Hematopoietic multipotent progenitor cell treated with erythropoietin and hydrocortisone succinate and interleukin-3 and kit ligand, for 4 days (in vitro differentiated cells): ENCODE results near the gene ADGRE2.
"Not testable (repeated sequence)": the region's sequence is repeated elsewhere in the genome, so short reads cannot be mapped to it uniquely, and the experiment has no call there.

Experiments
- DNase-seq: peaks from one replicate; pipeline ENCODE4 v3.0.0-alpha.2; 2015

Gene ADGRE2

GRCh38 chr19:14777645-14778044 is 715 bp downstream of the ADGRE2 start:
- DNase-seq = not testable (repeated sequence)

DNA sequence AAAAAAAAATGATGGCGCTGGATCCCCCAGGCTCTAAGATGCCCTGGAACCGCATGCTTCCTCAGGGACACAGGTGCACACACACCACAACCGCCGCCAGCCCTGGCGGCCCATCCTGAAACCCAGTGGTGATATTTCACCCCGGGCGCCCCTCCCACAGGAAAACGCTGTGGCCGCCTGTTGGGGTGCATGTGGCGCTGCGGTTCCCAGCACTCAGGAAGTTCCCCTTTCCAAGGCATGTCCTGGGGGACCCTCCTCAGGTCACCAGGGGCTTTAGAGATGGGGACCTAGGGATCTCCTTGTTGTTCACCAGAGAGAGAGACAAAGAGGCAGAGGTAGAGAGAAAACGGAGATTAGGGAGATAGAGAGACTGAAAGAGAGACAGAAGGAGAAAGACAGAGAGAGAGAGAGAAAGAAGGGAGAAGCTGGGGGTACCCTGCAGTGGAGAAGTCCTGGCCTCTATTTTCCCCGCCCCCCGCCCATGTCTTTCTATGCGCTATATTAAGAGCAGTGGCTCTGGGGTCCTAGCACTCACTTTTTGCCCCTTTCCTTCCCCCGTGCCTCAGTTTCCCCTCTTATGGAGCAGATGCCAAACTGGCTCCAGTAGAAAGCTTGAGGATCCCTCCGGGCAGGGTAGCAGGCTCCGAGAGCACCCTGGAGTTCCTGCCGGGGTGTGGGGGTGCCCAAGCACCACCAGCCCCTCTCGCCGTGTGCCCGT is 2.3 kb downstream of the ADGRE2 start:
- peak; percentile 74 for DNase-seq

DNA sequence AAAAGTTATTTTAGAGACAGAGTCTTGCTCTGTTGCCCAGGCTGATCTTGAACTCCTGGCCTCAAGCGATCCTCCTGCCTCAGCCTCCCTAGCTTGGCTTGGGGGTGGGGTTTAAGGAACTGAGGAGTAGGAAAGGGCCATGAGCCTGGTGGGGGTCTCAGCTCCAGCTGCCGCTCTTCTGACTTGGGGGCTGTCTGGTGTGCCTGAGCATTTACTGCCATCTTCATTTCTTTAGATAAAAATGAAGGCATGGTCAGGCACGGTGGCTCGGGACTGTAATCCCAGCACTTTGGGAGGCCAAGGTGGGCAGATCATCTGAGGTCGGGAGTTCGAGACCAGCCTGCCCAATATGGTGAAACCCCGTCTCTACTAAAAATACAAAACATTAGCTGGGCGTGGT is 3.0 kb downstream of the ADGRE2 start:
- not testable (repeated sequence) for DNase-seq

DNA sequence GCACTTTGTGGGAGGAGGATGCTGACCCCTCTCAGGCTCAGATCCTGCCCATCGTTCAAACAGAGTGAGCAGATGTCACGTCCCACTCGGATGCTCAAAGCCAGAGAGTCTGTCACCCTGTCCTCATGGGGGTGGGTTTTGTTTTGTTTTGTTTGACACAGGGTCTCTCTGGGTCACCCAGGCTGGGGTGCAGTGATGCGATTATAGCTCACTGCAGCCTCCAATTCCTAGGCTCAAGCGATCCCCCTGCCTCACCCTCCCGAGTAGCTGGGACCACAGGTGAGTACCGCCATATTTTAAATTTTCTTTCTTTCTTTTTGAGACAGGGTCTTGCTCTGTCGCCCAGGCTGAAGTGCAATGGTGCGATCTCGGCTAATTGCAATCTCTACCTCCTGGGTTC is 4.0 kb downstream of the ADGRE2 start:
- no peak for DNase-seq

DNA sequence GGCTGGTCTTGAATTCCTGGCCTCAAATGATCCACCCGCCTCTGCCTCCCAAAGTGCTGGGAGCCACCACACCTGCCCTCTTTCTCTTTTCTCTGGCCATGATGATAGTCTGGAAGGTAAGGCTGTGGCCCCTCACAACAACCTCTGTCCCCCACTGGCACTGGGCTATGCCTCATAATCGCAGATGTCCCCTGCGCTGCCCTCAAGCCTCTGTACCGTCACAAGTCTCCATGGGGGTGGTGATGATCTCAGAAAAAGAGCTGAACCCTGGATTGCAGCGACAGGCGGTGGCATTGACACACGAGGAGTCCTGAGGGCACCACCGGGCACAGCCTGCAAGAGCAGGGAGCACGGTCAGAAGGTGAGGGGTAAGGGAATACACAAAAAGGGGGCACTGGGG is 4.6 kb downstream of the ADGRE2 start:
- not testable (repeated sequence) for DNase-seq

DNA sequence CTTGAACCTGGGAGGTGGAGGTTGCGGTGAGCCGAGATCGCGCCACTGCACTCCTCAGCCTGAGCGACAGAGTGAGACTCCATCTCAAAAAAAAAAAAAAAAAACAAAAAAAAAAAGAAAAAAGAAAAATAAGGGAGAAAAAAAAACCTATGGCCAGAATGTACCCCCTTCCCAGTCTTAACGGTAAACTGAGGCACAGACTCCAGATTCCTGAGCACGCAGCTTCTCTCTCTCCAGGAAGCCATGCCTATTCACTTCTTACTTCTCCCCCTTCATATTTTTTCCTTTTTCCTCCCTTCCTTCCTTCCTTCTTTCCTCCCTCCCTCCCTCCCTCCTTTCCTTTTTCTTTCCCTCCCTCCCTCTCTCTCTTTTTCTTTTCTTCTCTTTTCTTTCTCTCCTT is 5.4 kb downstream of the ADGRE2 start:
- no peak for DNase-seq

GRCh38 chr19:14772467-14772866 is 5.9 kb downstream of the ADGRE2 start:
- no peak for DNase-seq

DNA sequence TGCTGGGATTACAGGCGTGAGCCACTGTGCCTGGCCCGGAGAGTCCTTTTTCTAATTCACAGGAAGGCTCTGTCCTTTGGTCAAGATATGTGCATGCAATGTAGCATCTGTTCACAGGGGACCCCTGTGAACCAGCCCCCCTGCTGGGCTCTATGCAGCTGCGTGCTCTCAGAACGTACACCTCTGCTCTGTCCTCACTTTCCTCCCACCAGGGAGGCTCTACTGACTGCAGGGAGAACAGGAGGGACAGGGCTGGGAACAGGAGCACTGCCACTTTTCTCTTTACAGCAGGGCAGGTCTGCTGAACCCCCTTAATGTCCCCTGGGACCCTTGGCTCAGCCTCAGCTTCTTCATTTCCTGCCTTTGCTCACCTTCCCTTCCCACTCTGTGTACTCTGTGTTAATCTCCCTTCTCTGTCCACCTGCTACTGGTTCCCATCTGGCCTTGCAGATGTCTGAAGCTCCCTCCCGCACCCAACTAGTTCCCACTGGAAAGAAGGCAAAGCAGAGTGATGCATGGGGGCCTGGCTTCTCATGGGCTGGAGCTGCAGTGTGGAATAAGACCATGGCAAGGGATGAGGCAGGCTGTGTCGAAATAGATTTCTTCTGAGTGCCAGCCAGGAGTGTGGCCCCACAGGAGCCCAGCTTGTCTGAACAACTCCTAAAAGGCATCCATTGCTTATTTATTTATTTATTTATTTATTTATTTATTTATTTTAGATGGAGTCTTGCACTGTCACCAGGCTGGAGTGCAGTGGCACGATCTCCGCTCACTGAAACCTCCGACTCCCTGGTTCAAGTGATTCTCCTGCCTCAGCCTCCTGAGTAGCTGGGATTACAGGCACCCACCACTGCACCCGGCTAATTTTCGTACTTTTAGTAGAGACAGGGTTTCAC is 7.2 kb downstream of the ADGRE2 start:
- DNase-seq = no peak

GRCh38 chr19:14770136-14770535 is 8.2 kb downstream of the ADGRE2 start:
- no peak for DNase-seq

DNA sequence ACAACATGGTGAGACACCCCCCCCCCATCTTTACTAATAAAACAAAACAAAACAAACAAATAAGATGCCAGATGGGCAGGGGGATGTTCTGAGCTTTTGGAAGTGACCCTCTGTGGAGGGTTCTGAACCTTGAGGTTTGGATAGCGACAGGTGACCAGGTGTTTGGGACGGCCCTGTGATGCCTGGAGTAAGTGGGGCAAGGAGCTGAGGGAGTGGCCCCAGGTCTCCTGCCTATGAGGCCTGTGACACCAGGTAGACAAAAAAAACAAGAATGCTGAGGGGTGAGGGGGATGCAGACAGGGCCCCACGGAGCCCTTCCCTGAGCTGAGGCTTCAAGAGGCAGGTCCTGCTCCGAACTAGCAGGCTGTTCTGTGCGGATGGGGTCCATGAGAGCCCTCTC is 9.2 kb downstream of the ADGRE2 start:
- DNase-seq = no peak

- DNase-seq = no peak
Observed at GRCh38 chr19:14768001-14768400, 10.4 kb downstream of the ADGRE2 start.

DNA sequence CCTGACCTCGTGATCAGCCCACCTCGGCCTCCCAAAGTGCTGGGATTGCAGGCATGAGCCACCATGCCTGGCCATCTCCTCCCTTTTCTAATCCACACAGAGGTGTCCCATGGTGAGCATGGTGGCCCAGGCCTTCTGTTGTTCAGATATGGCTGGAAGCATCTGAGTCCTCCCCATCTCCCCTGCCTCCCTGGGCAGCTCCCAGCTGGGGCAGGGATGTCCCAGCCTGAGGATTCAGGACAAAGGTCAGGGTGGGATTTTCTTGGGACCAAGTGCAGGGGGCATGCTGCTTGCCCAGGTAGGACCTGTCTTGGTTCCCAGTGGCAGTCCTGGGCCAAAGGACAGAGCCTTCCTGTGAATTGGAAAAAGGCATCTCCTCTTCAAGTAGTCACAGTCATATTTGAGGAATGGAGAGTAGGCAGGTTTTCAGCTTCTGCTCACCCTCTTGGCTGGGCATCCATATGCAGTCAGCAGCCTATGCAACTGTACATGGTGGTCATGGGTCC is 10.8 kb downstream of the ADGRE2 start:
- no peak for DNase-seq

DNA sequence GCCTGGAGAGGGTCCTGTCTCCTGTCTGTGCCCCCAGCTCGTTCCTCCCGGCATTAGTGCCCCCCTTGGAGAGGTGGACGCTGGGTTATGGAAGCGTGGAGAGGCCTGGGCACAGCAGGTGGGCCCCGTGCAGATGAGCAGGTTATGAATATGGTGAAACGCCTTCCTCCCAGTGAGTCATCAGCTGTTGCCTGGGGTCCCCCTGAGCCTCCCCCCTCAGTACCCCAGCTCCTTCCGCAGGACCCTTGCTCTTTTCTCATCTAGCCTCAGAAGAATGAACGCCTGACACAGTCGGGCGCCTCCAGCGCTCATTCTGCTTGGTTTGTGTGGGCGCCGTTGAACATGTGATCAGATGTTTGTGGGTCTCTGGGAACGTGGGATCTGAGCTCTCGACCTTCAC is 12.5 kb downstream of the ADGRE2 start:
- not testable (repeated sequence) for DNase-seq

GRCh38 chr19:14765403-14765802 is 13.0 kb downstream of the ADGRE2 start:
- not testable (repeated sequence) for DNase-seq

DNA sequence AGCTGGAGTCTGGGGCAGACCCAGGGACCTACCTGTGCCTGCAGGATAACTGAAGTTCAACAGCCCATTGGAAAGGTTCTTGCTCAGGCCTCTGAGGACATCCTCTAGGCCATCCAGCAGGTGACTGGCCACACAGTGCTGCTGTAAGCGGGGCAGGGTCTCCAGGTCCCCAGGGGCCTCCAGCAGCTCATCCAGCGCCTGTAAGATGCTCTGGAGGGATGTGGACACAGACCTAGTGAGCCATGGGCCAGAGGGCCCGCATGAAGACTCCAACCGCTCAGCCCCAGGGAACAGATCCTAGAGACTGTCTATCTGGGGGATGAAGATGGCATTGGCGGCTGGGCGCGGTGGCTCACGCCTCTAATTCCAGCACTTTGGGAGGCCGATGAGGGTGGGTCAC is 14.0 kb downstream of the ADGRE2 start:
- DNase-seq = no peak

DNA sequence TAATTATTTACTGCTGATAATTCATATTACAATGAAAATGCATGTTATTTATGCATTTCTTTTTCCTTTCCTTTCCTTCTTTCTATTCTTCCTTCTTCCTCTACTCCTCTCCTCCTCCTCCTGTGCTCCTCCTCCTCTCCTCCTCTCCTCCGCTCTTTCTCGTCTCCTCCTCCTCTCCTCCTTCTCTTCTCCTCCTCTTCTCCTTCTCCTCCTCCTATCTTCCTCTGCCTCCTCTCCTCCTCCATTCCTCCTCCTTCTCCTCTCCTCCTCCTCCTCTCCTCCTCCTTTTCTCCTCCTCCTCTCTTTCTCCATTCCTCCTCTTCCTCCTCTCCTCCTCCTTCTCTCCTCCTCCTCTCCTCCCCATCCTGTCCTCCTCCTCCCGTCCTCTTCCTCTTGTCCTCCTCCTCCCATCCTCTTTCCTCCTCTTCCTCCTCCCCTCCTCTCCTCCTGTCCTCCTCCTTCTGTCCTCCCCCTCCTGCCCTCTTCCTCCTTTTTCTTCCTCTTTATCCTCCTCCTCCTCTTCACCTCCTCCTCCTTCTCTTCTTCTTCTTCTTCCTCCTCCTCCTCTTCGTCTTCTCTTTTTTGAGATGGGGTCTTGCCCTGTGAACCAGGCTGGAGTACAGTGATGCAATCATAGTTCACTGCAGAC is 14.7 kb downstream of the ADGRE2 start:
- no peak for DNase-seq

DNA sequence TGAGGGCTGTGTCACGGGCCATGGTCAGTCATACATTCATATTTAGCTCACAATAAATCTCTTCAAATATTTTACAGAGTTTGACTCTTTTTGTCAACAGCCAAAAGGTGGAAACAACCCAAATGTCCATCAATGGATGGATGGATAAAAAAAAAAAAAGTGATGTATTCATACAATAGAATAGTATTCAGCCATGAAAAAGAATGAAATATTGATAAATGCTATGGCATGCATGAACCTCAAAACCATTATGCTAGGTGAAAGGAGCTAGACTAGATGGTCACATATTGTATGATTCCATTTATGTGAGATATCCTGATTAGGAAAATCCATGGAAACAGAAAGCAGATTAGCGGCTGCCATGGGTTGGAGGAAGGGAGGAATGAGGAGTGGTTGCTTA is 16.2 kb downstream of the ADGRE2 start:
- no peak for DNase-seq

DNA sequence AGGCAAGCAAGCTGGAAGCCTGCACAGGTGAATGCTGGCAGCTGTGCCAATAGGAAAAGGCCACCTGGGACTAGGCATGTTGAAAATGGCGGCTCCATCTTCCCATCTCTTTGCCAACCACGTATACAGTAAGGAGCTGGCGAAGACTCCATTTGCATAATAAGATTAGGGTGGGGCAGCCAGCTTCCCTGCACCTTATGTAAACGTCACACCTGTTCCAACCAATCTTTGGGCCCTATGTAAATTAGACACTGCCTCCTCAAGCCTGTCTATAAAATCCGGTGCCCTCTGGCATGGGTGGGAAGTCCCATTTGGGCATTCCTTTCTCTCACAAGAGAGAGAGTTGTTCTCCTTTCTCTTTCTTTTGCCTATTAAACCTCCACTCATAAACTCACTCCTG is 16.8 kb downstream of the ADGRE2 start:
- DNase-seq = no peak

DNA sequence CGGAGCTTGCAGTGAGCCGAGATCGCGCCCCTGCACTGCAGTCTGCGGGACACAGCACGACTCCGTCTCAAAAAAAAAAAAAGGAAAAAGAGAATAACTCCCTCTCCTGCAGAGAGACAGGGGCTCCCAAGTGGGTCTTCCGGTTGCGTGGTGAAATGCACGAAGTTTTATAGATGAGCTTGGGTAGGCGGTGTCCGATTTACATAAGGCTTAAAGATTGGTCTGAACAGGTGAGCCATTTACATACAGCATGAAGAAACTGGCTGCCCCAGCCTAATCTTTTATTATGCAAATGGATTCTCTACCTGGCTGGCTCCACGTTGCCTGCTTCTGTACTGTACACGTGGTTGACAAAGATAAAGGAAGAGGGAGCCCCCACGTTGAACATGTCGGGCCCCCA is 19.5 kb downstream of the ADGRE2 start:
- no peak for DNase-seq

- peak; percentile 32 for DNase-seq
Observed at GRCh38 chr19:14748601-14749000, 29.8 kb downstream of the ADGRE2 start.

GRCh38 chr19:14746886-14747285 is 31.5 kb downstream of the ADGRE2 start:
- peak; percentile 85 for DNase-seq

GRCh38 chr19:14735915-14736314 is 42.4 kb downstream of the ADGRE2 start:
- DNase-seq = no peak

DNA sequence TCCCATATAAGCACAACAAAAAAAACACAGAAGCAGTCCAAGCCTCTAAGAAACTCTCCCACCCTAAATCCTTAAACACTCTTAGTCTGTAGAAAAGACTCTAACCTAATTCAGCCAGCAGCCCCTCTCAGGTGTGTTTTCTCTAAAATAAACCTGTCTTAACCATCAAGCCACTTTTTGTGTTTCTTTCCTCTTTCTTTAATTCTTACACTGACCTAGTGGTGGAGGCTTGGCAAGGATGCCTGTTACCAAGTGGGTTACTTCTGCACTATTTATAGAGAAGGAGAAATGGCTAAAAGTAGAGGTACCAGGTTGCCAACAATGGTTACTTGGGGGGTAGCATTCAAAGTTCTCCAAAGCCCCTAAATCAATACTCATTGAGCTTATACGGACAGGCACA is 44.8 kb downstream of the ADGRE2 start:
- no peak for DNase-seq

GRCh38 chr19:14732510-14732909 is 45.9 kb downstream of the ADGRE2 start:
- no peak for DNase-seq
